Hepatocyte (in vitro differentiated cells): ENCODE results near the gene OR1J2.
"Not testable (repeated sequence)": the region's sequence is repeated elsewhere in the genome, so short reads cannot be mapped to it uniquely, and the experiment has no call there.

ENCODE experiments used
- EZH2phosphoT487 ChIP-seq: fragments of 200-600 bp; sonication (generic); IDR thresholded peaks from one replicate; pipeline ENCODE4 v1.6.1; 2018; ENCODE audit warnings: antibody characterized with exemption, mild to moderate bottlenecking, low read depth, moderate library complexity; ENCODE audit not compliant: unreplicated experiment, severe bottlenecking
- TF ChIP-seq, protein P1 (sequence below): fragments of 200-600 bp; sonication (generic); IDR thresholded peaks from 2 replicates; pipeline ENCODE4 v1.5.1; 2016; ENCODE audit warnings: antibody characterized with exemption, mild to moderate bottlenecking; ENCODE audit not compliant: poor library complexity

DNA sequence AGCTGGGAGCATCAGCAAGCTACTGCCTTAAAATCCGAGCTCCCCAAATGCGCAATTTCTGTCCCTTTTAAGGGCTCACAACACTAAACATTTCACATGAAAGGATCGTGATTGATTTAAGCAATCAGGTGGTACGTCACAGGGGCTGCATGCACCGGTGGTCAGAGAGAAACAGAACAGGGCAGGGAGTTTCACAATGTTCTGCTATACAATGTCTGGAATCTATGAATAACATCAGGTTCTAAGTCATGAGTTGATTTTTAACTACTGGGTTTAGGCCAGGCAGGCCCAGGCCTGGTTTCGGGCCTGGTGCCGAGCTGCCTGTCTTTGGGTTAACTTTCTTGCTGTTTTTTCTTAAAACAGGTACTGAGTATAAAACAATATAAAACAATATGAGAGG lies 26.5 kb downstream of the OR1J2 start:
- TF ChIP-seq, protein P1, sequence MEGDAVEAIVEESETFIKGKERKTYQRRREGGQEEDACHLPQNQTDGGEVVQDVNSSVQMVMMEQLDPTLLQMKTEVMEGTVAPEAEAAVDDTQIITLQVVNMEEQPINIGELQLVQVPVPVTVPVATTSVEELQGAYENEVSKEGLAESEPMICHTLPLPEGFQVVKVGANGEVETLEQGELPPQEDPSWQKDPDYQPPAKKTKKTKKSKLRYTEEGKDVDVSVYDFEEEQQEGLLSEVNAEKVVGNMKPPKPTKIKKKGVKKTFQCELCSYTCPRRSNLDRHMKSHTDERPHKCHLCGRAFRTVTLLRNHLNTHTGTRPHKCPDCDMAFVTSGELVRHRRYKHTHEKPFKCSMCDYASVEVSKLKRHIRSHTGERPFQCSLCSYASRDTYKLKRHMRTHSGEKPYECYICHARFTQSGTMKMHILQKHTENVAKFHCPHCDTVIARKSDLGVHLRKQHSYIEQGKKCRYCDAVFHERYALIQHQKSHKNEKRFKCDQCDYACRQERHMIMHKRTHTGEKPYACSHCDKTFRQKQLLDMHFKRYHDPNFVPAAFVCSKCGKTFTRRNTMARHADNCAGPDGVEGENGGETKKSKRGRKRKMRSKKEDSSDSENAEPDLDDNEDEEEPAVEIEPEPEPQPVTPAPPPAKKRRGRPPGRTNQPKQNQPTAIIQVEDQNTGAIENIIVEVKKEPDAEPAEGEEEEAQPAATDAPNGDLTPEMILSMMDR: not testable (repeated sequence)
- TF ChIP-seq EZH2phosphoT487: not testable (repeated sequence)
